ENCODE results near the gene C10orf71.

Gene C10orf71

GRCh38 chr10:49347827-49348226 lies 48.9 kb downstream of the C10orf71 start:
- peaks cover 8% of the 10 kb centered on the region for H3K9me3 Mint-ChIP-seq
- no peaks in the 10 kb centered on the region for H3K4me1 Mint-ChIP-seq (ENCODE audit: low read depth)
- no peaks in the 10 kb centered on the region for H3K36me3 Mint-ChIP-seq (ENCODE audit: low read depth)
- H3K27me3 Mint-ChIP-seq = peaks cover 9% of the 10 kb centered on the region
- H3K4me3 Mint-ChIP-seq = no peak overlapping the region
- no peak overlapping the region for H3K27ac Mint-ChIP-seq

GRCh38 chr10:49348593-49348992 lies 49.6 kb downstream of the C10orf71 start:
- Mint-ChIP-seq H3K9me3 (peaks cover 8% of the 10 kb centered on the region), H3K4me3 (no peak overlapping the region), H3K4me1 (ENCODE audit: low read depth) (no peaks in the 10 kb centered on the region), H3K27ac (no peak overlapping the region), H3K36me3 (ENCODE audit: low read depth) (no peaks in the 10 kb centered on the region), H3K27me3 (peaks cover 9% of the 10 kb centered on the region)

- peaks cover 4% of the 10 kb centered on the region for H3K27me3 Mint-ChIP-seq
- H3K4me1 Mint-ChIP-seq (ENCODE audit: low read depth) = no peaks in the 10 kb centered on the region
- peaks cover 8% of the 10 kb centered on the region for H3K9me3 Mint-ChIP-seq
- H3K27ac Mint-ChIP-seq = no peak overlapping the region
- no peaks in the 10 kb centered on the region for H3K36me3 Mint-ChIP-seq (ENCODE audit: low read depth)
- H3K4me3 Mint-ChIP-seq = no peak overlapping the region
These were observed 50.4 kb downstream of the C10orf71 start for GRCh38 chr10:49349390-49349789.

- Mint-ChIP-seq H3K9me3 (peaks cover 8% of the 10 kb centered on the region), H3K27ac (no peak overlapping the region), H3K36me3 (ENCODE audit: low read depth) (no peaks in the 10 kb centered on the region), H3K4me3 (no peak overlapping the region), H3K27me3 (no peaks in the 10 kb centered on the region), H3K4me1 (ENCODE audit: low read depth) (no peaks in the 10 kb centered on the region)
These were observed 51.2 kb downstream of the C10orf71 start for GRCh38 chr10:49350138-49350537.

- Mint-ChIP-seq H3K27me3 (peaks cover 4% of the 10 kb centered on the region), H3K4me3 (no peak overlapping the region), H3K4me1 (ENCODE audit: low read depth) (no peaks in the 10 kb centered on the region), H3K9me3 (peaks cover 8% of the 10 kb centered on the region), H3K36me3 (ENCODE audit: low read depth) (no peaks in the 10 kb centered on the region), H3K27ac (no peak overlapping the region)
These were observed 52.0 kb downstream of the C10orf71 start for GRCh38 chr10:49350846-49351532.

GRCh38 chr10:49351669-49352068 lies 52.7 kb downstream of the C10orf71 start:
- Mint-ChIP-seq H3K27me3 (peaks cover 6% of the 10 kb centered on the region), H3K4me3 (no peak overlapping the region), H3K9me3 (peaks cover 8% of the 10 kb centered on the region), H3K4me1 (ENCODE audit: low read depth) (no peaks in the 10 kb centered on the region), H3K27ac (no peak overlapping the region), H3K36me3 (ENCODE audit: low read depth) (no peaks in the 10 kb centered on the region)

GRCh38 chr10:49352323-49352722 lies 53.4 kb downstream of the C10orf71 start:
- Mint-ChIP-seq H3K4me3 (no peak overlapping the region), H3K27me3 (peaks cover 6% of the 10 kb centered on the region), H3K36me3 (ENCODE audit: low read depth) (no peaks in the 10 kb centered on the region), H3K4me1 (ENCODE audit: low read depth) (peaks cover 4% of the 10 kb centered on the region), H3K27ac (no peak overlapping the region), H3K9me3 (peaks cover 11% of the 10 kb centered on the region)

- peaks cover 4% of the 10 kb centered on the region for H3K4me1 Mint-ChIP-seq (ENCODE audit: low read depth)
- no peaks in the 10 kb centered on the region for H3K36me3 Mint-ChIP-seq (ENCODE audit: low read depth)
- peaks cover 6% of the 10 kb centered on the region for H3K27me3 Mint-ChIP-seq
- no peak overlapping the region for H3K27ac Mint-ChIP-seq
- peaks cover 17% of the 10 kb centered on the region for H3K9me3 Mint-ChIP-seq
- no peak overlapping the region for H3K4me3 Mint-ChIP-seq
These were observed 54.3 kb downstream of the C10orf71 start for GRCh38 chr10:49353026-49353894.

GRCh38 chr10:49353895-49354566 lies 55.1 kb downstream of the C10orf71 start:
- no peaks in the 10 kb centered on the region for H3K36me3 Mint-ChIP-seq (ENCODE audit: low read depth)
- H3K4me3 Mint-ChIP-seq = no peak overlapping the region
- peaks cover 4% of the 10 kb centered on the region for H3K4me1 Mint-ChIP-seq (ENCODE audit: low read depth)
- no peak overlapping the region for H3K27ac Mint-ChIP-seq
- H3K9me3 Mint-ChIP-seq = peaks cover 17% of the 10 kb centered on the region
- peaks cover 11% of the 10 kb centered on the region for H3K27me3 Mint-ChIP-seq

- Mint-ChIP-seq H3K27ac (no peak overlapping the region), H3K36me3 (ENCODE audit: low read depth) (no peaks in the 10 kb centered on the region), H3K9me3 (peaks cover 17% of the 10 kb centered on the region), H3K4me1 (ENCODE audit: low read depth) (peaks cover 4% of the 10 kb centered on the region), H3K4me3 (no peak overlapping the region), H3K27me3 (peaks cover 11% of the 10 kb centered on the region)
These were observed 55.6 kb downstream of the C10orf71 start for GRCh38 chr10:49354593-49354992.

GRCh38 chr10:49355221-49355620 lies 56.3 kb downstream of the C10orf71 start:
- H3K36me3 Mint-ChIP-seq (ENCODE audit: low read depth) = no peaks in the 10 kb centered on the region
- no peak overlapping the region for H3K4me3 Mint-ChIP-seq
- H3K27me3 Mint-ChIP-seq = peaks cover 11% of the 10 kb centered on the region
- H3K9me3 Mint-ChIP-seq = peaks cover 12% of the 10 kb centered on the region
- H3K4me1 Mint-ChIP-seq (ENCODE audit: low read depth) = peaks cover 4% of the 10 kb centered on the region
- H3K27ac Mint-ChIP-seq = no peak overlapping the region

GRCh38 chr10:49356181-49356580 lies 57.2 kb downstream of the C10orf71 start:
- Mint-ChIP-seq H3K9me3 (peaks cover 9% of the 10 kb centered on the region), H3K4me1 (ENCODE audit: low read depth) (peaks cover 4% of the 10 kb centered on the region), H3K27ac (no peak overlapping the region), H3K27me3 (peaks cover 11% of the 10 kb centered on the region), H3K36me3 (ENCODE audit: low read depth) (no peaks in the 10 kb centered on the region), H3K4me3 (no peak overlapping the region)

GRCh38 chr10:49356944-49357343 lies 58.0 kb downstream of the C10orf71 start:
- Mint-ChIP-seq H3K36me3 (ENCODE audit: low read depth) (no peaks in the 10 kb centered on the region), H3K4me3 (no peak overlapping the region), H3K9me3 (peaks cover 9% of the 10 kb centered on the region), H3K27ac (no peak overlapping the region), H3K4me1 (ENCODE audit: low read depth) (peaks cover 4% of the 10 kb centered on the region), H3K27me3 (peaks cover 11% of the 10 kb centered on the region)

- no peak overlapping the region for H3K27ac Mint-ChIP-seq
- H3K9me3 Mint-ChIP-seq = peaks cover 9% of the 10 kb centered on the region
- no peak overlapping the region for H3K4me3 Mint-ChIP-seq
- H3K36me3 Mint-ChIP-seq (ENCODE audit: low read depth) = no peaks in the 10 kb centered on the region
- H3K27me3 Mint-ChIP-seq = peaks cover 11% of the 10 kb centered on the region
- peaks cover 6% of the 10 kb centered on the region for H3K4me1 Mint-ChIP-seq (ENCODE audit: low read depth)
These were observed 58.9 kb downstream of the C10orf71 start for GRCh38 chr10:49357910-49358309.
